WI38 (cell line): Measurements from ENCODE around the gene SMIM14.
"Not testable (repeated sequence)": the region's sequence is repeated elsewhere in the genome, so short reads cannot be mapped to it uniquely, and the experiment has no call there.

ENCODE experiments used
- H3K4me3 ChIP-seq: 2 replicates; pipeline ENCODE4 v1.5.1; 2011; ENCODE audit warnings: low read depth, mild to moderate bottlenecking, control low read depth, low read length
- CTCF ChIP-seq: IDR thresholded peaks from 2 replicates; pipeline ENCODE4 v1.5.1; 2012; ENCODE audit warnings: low read depth, mild to moderate bottlenecking, control low read depth, low read length

Gene SMIM14

GRCh38 chr4:39626261-39626660, 12.4 kb downstream of the SMIM14 start:
- no peak for TF ChIP-seq CTCF
- H3K4me3 ChIP-seq = no peak overlapping the region

- no peak overlapping the region for H3K4me3 ChIP-seq
- TF ChIP-seq CTCF = no peak
These were observed 17.1 kb downstream of the SMIM14 start for GRCh38 chr4:39621582-39621981.

- TF ChIP-seq CTCF = no peak
- H3K4me3 ChIP-seq = no peak overlapping the region
These were observed 17.9 kb downstream of the SMIM14 start for GRCh38 chr4:39620551-39621313.

GRCh38 chr4:39617534-39617933, 21.1 kb downstream of the SMIM14 start:
- TF ChIP-seq CTCF = no peak
- no peak overlapping the region for H3K4me3 ChIP-seq

- no peak for TF ChIP-seq CTCF
- H3K4me3 ChIP-seq = no peak overlapping the region
These were observed 22.0 kb downstream of the SMIM14 start for GRCh38 chr4:39616651-39617050.

GRCh38 chr4:39616112-39616511, 22.6 kb downstream of the SMIM14 start:
- H3K4me3 ChIP-seq = not testable (repeated sequence)

GRCh38 chr4:39614487-39615162, 24.0 kb downstream of the SMIM14 start:
- TF ChIP-seq CTCF = no peak
- H3K4me3 ChIP-seq = no peak overlapping the region
